Measurements from ENCODE around the gene NLGN4Y. TPM values are rescaled to one million over a fixed set of nuclear protein-coding genes. Genes with fewer than 3 reads are reported as not detected.

NLGN4Y gene
- total and polyA plus RNA-seq, 2 of the 4 experiments (the other 2 are of a cell fraction): not detected

- no peak overlapping the region for H3K9ac ChIP-seq (ENCODE audit: low read depth, low read length)
- H3K9me1 ChIP-seq (ENCODE audit: insufficient read depth, low read length): no peaks in the 10 kb centered on the region
- no peak overlapping the region for H4K91ac ChIP-seq (ENCODE audit: insufficient read depth, low read depth, low read length)
- no CpG with 5 or more reads among the region's 4 CpGs for WGBS, 2 experiments (ENCODE audit: extremely low coverage in 2 of 2, insufficient read length in 1 of 2)
- H3K27ac ChIP-seq (ENCODE audit: insufficient read depth, low read length): no peak overlapping the region
- in situ Hi-C loops (cut with MboI; ENCODE audit: low sequenced_read_pairs): no loop called here
- H2AK9ac ChIP-seq (replicated peaks; ENCODE audit: low read depth, low read length, poor library complexity): no peak overlapping the region
- H3K4me3 ChIP-seq (ENCODE audit: insufficient read depth, low read depth, low read length): no peak overlapping the region
- no peak overlapping the region for H3K23ac ChIP-seq (ENCODE audit: low read depth, low read length)
- no peak overlapping the region for H2AFZ ChIP-seq (replicated peaks; ENCODE audit: low read length, poor library complexity)
- no peak overlapping the region for H2BK5ac ChIP-seq (ENCODE audit: low read depth, low read length, poor library complexity, severe bottlenecking)
- ChIA-PET POLR2A (ENCODE audit: unreplicated experiment) (no interaction called here), CTCF (no interaction called here)
- H2BK120ac ChIP-seq (ENCODE audit: low read depth, low read length): no peak overlapping the region
- H3K9me3 ChIP-seq (ENCODE audit: control insufficient read depth, insufficient read depth, low read length): no peaks in the 10 kb centered on the region
- intact Hi-C loops (cut with micrococcal nuclease): no loop called here
- H2BK15ac ChIP-seq (ENCODE audit: low read depth, low read length): no peak overlapping the region
- no peak overlapping the region for H4K8ac ChIP-seq (ENCODE audit: low read depth in 2 of 2, low read length in 2 of 2)
- H3K14ac ChIP-seq (replicated peaks; ENCODE audit: low read depth, low read length): no peak overlapping the region
- BruUV-seq (replicated peaks): no TSS peak
- no peaks in the 10 kb centered on the region for H3K79me1 ChIP-seq (ENCODE audit: low read depth in 1 of 2, low read length in 2 of 2)
- H3K4me2 ChIP-seq (ENCODE audit: low read depth, low read length): no peak overlapping the region
- H4K20me1 ChIP-seq (ENCODE audit: insufficient read depth, low read length): no peaks in the 10 kb centered on the region
- no peak overlapping the region for H2AK5ac ChIP-seq (ENCODE audit: low read depth, low read length)
- H3K18ac ChIP-seq (ENCODE audit: low read depth, low read length): no peak overlapping the region
- H3K4me1 ChIP-seq (ENCODE audit: control insufficient read depth, insufficient read depth, low read length): no peaks in the 10 kb centered on the region
- no peaks in the 10 kb centered on the region for H3K36me3 ChIP-seq (ENCODE audit: control insufficient read depth, insufficient read depth, low read length)
- no peak for DNase-seq
- no peak for ATAC-seq (ENCODE audit: low read depth)
- H3K56ac ChIP-seq (ENCODE audit: extremely low read depth, insufficient read depth, low read length): no peak overlapping the region
- dilution Hi-C loops (cut with HindIII; ENCODE audit: low sequenced_read_pairs, unreplicated experiment): no loop called here
- no peaks in the 10 kb centered on the region for H3K27me3 ChIP-seq (ENCODE audit: control insufficient read depth, insufficient read depth, low read length)
- H2BK20ac ChIP-seq (ENCODE audit: low read depth, low read length): no peak overlapping the region
- no peak overlapping the region for H3K4ac ChIP-seq (ENCODE audit: low read depth, low read length)
- no peak overlapping the region for H4K5ac ChIP-seq (ENCODE audit: low read depth, low read length)
- TF ChIP-seq USF2 (IDR thresholded peaks at IDR 0.05; ENCODE audit: low read depth, low read length) (no peak), FOS (IDR thresholded peaks at IDR 0.05; ENCODE audit: low read depth, low read length) (no peak), CEBPB (IDR thresholded peaks at IDR 0.05; ENCODE audit: low read depth, low read length) (no peak), MXI1 (IDR thresholded peaks at IDR 0.05; ENCODE audit: borderline replicate concordance, low read depth, low read length) (no peak), BHLHE40 (IDR thresholded peaks at IDR 0.05; ENCODE audit: low read depth, low read length) (no peak), MAZ (IDR thresholded peaks at IDR 0.05; ENCODE audit: borderline replicate concordance, low read depth, low read length) (no peak), CHD1 (IDR thresholded peaks at IDR 0.05; ENCODE audit: low read depth, low read length) (no peak), SMC3 (IDR thresholded peaks at IDR 0.05; ENCODE audit: low read depth, low read length) (no peak), CTCF (conservative IDR thresholded peaks at IDR 0.05; ENCODE audit: low read depth, low read length) (no peak), ELK1 (IDR thresholded peaks at IDR 0.05; ENCODE audit: borderline replicate concordance, low read depth, low read length) (no peak), RFX5 (IDR thresholded peaks at IDR 0.05; ENCODE audit: low read depth, low read length) (no peak), RCOR1 (IDR thresholded peaks at IDR 0.05; ENCODE audit: insufficient replicate concordance, low read length) (no peak), NFE2L2 (IDR thresholded peaks at IDR 0.05; ENCODE audit: low read depth, low read length) (no peak), MAFK (IDR thresholded peaks at IDR 0.05; ENCODE audit: low read depth, low read length) (no peak)
Measured at GRCh38 chrY:14834103-14835060, 310.1 kb downstream of the NLGN4Y start.

Measured in IMR-90 (cell line).